HEK293T (cell line): ENCODE results near the gene SMCO2.

ENCODE experiments used
- CTCF ChIA-PET: fragments of 350-600 bp; formaldehyde crosslinking; extraction: SDS; loops from one replicate; lab custom pipeline; 2021; ENCODE audit warnings: antibody characterized with exemption, inconsistent platforms; lab: Yijun Ruan, JAX
- POLR2A ChIA-PET: fragments of 350-600 bp; formaldehyde crosslinking; extraction: SDS; loops from one replicate; lab custom pipeline; 2020; ENCODE audit warnings: antibody characterized with exemption, inconsistent platforms; lab: Yijun Ruan, JAX
- DNase-seq: peaks from one replicate; pipeline ENCODE4 v3.0.0; 2012; ENCODE audit warnings: mixed read lengths; ENCODE audit errors: extremely low spot score
- ARNT ChIP-seq: fragments of 450-650 bp; IDR thresholded peaks from 2 replicates; pipeline ENCODE4 v1.6.1; 2017; ENCODE audit warnings: mild to moderate bottlenecking
- BHLHE40 ChIP-seq: fragments of 450-650 bp; IDR thresholded peaks from 2 replicates; pipeline ENCODE4 v1.6.1; 2016; ENCODE audit warnings: mild to moderate bottlenecking, moderate library complexity, borderline replicate concordance
- CTBP1 ChIP-seq: fragments of 450-650 bp; IDR thresholded peaks from 2 replicates; pipeline ENCODE4 v1.6.1; 2016; ENCODE audit warnings: borderline replicate concordance
- ELF4 ChIP-seq: fragments of 450-650 bp; IDR thresholded peaks from 2 replicates; pipeline ENCODE4 v1.6.1; 2017; ENCODE audit warnings: antibody characterized with exemption
- FOXA1 ChIP-seq: fragments of 450-650 bp; IDR thresholded peaks from 2 replicates; pipeline ENCODE4 v1.6.1; 2016; ENCODE audit warnings: mild to moderate bottlenecking
- FOXK2 ChIP-seq: fragments of 450-650 bp; IDR thresholded peaks from 2 replicates; pipeline ENCODE4 v1.6.1; 2016; ENCODE audit warnings: mild to moderate bottlenecking
- FOXM1 ChIP-seq: fragments of 450-650 bp; IDR thresholded peaks from 2 replicates; pipeline ENCODE4 v1.6.1; 2017; ENCODE audit warnings: mild to moderate bottlenecking, borderline replicate concordance
- HDGF ChIP-seq: fragments of 450-650 bp; IDR thresholded peaks from 2 replicates; pipeline ENCODE4 v1.6.1; 2017; ENCODE audit warnings: antibody characterized with exemption, borderline replicate concordance
- L3MBTL2 ChIP-seq: fragments of 450-650 bp; conservative IDR thresholded peaks from 2 replicates; pipeline ENCODE4 v1.6.1; 2016; ENCODE audit warnings: mild to moderate bottlenecking
- LEF1 ChIP-seq: fragments of 450-650 bp; IDR thresholded peaks from 2 replicates; pipeline ENCODE4 v1.6.1; 2017; ENCODE audit warnings: mild to moderate bottlenecking, borderline replicate concordance
- NFRKB ChIP-seq: fragments of 450-650 bp; IDR thresholded peaks from 2 replicates; pipeline ENCODE4 v1.6.1; 2016; ENCODE audit warnings: mild to moderate bottlenecking, moderate library complexity
- SP1 ChIP-seq: fragments of 450-650 bp; IDR thresholded peaks from 2 replicates; pipeline ENCODE4 v1.6.1; 2017
- SUZ12 ChIP-seq: fragments of 450-650 bp; IDR thresholded peaks from 2 replicates; pipeline ENCODE4 v1.6.1; 2016; ENCODE audit warnings: mild to moderate bottlenecking
- TARDBP ChIP-seq: fragments of 450-650 bp; IDR thresholded peaks from 2 replicates; pipeline ENCODE4 v1.6.1; 2016
- ZNF384 ChIP-seq: fragments of 450-650 bp; IDR thresholded peaks from 2 replicates; pipeline ENCODE4 v1.6.1; 2016
- TF ChIP-seq, protein P1 (sequence below): fragments of 450-650 bp; IDR thresholded peaks from 2 replicates; pipeline ENCODE4 v1.6.1; 2016

SMCO2 gene

DNA sequence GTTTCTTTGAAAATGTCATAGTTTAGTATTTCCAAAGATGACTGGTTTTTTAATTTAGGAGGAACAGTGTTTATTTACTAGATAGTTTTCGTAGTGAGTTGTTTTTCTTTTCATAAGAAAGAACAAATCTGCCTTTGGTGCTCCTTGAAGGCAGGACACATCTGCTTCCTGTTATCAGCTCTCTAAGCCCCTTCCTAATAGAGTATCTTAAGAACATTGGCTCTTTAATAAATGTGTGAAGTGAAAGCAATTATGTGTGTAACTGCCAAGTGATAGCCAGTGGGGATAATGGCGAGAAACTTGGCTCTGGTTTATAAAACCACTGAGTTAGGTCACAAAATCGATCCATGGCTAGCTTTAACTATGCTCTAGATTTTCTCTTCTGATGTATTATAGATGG lies 54.0 kb downstream of the SMCO2 start:
- ChIA-PET POLR2A (no interaction called here), CTCF (no interaction called here)
- DNase-seq: no peak
- TF ChIP-seq LEF1: no peak
- TF ChIP-seq, protein P1, sequence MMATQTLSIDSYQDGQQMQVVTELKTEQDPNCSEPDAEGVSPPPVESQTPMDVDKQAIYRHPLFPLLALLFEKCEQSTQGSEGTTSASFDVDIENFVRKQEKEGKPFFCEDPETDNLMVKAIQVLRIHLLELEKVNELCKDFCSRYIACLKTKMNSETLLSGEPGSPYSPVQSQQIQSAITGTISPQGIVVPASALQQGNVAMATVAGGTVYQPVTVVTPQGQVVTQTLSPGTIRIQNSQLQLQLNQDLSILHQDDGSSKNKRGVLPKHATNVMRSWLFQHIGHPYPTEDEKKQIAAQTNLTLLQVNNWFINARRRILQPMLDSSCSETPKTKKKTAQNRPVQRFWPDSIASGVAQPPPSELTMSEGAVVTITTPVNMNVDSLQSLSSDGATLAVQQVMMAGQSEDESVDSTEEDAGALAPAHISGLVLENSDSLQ: no peak
- no peak for TF ChIP-seq ARNT
- TF ChIP-seq SP1: no peak
- TF ChIP-seq CTBP1: no peak
- TF ChIP-seq ZNF384: no peak
- TF ChIP-seq NFRKB: no peak
- no peak for TF ChIP-seq L3MBTL2
- TF ChIP-seq SUZ12: no peak
- TF ChIP-seq BHLHE40: no peak
- no peak for TF ChIP-seq HDGF
- TF ChIP-seq FOXK2: no peak
- TF ChIP-seq FOXA1: no peak
- TF ChIP-seq TARDBP: no peak
- TF ChIP-seq FOXM1: no peak
- no peak for TF ChIP-seq ELF4

DNA sequence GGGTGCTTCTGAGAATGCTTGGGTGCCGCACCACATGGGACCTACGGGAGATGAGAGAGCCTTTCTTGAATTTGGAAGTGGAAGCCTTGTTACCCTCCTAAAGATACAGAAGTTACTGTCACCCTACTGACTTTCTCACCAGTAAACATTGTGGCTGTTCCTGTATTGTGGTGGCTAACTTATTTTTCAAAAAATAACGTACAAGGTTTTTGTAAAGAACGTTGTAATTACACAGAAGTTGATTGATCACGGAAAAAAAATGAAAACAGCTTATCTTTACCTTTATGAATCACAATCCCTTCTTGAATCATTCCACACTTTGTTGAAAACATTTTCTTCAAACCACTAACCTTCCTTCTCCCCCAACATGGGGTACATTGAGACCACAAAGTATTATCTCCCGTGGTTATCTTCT lies 55.5 kb downstream of the SMCO2 start:
- ChIA-PET CTCF (interaction anchor here (0.6 kb wide), 1 partner anchor 134 kb away, joined by 3 read pairs; no protein-coding TSS in a partner anchor), POLR2A (no interaction called here)
- TF ChIP-seq BHLHE40: no peak
- TF ChIP-seq HDGF: no peak
- no peak for TF ChIP-seq LEF1
- TF ChIP-seq SP1: no peak
- TF ChIP-seq L3MBTL2: no peak
- TF ChIP-seq FOXK2: no peak
- no peak for TF ChIP-seq FOXA1
- DNase-seq: no peak

- DNase-seq: no peak
- TF ChIP-seq CTBP1 (no peak), FOXA1 (no peak), ZNF384 (no peak), TARDBP (no peak), HDGF (no peak), BHLHE40 (no peak), ELF4 (no peak), SP1 (no peak), FOXK2 (no peak)
- TF ChIP-seq, protein P1: no peak
- POLR2A ChIA-PET: no interaction called here
- CTCF ChIA-PET: no interaction called here
Observed at GRCh38 chr12:27504507-27504906, 58.0 kb downstream of the SMCO2 start.

DNA sequence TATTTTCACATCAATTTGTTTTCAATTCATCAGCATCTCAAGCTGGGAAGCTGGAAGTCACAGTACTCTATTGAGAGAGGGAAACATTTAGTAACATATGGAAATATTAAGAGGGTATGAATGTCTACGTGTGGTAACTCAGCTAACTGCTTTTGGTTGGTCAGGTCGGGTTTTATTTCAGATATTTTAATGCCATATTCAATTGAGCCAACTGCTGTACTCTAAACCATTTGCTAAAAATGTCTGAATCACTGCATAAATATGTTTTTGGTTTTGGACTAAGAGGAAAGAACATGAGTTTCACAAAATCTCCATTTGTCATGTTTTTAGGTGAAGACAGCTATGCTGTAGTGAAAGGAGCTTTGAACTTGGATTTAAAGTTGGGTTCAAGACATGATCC lies 58.6 kb downstream of the SMCO2 start:
- CTCF ChIA-PET: no interaction called here
- TF ChIP-seq FOXA1: no peak
- no peak for TF ChIP-seq L3MBTL2
- no peak for TF ChIP-seq FOXM1
- no peak for TF ChIP-seq CTBP1
- TF ChIP-seq FOXK2: no peak
- no peak for TF ChIP-seq SUZ12
- TF ChIP-seq HDGF: no peak
- TF ChIP-seq, protein P1: no peak
- TF ChIP-seq NFRKB: no peak
- TF ChIP-seq ARNT: no peak
- no peak for TF ChIP-seq ELF4
- no peak for TF ChIP-seq SP1
- no peak for TF ChIP-seq ZNF384
- TF ChIP-seq BHLHE40: no peak
- DNase-seq: no peak
- POLR2A ChIA-PET: no interaction called here

GRCh38 chr12:27505761-27506160 lies 59.2 kb downstream of the SMCO2 start:
- DNase-seq: no peak
- ChIA-PET POLR2A (no interaction called here), CTCF (no interaction called here)
- TF ChIP-seq SP1: no peak
- no peak for TF ChIP-seq BHLHE40
- TF ChIP-seq ARNT: no peak
- TF ChIP-seq FOXK2: no peak
- no peak for TF ChIP-seq ELF4
- TF ChIP-seq FOXM1: no peak
- no peak for TF ChIP-seq L3MBTL2

DNA sequence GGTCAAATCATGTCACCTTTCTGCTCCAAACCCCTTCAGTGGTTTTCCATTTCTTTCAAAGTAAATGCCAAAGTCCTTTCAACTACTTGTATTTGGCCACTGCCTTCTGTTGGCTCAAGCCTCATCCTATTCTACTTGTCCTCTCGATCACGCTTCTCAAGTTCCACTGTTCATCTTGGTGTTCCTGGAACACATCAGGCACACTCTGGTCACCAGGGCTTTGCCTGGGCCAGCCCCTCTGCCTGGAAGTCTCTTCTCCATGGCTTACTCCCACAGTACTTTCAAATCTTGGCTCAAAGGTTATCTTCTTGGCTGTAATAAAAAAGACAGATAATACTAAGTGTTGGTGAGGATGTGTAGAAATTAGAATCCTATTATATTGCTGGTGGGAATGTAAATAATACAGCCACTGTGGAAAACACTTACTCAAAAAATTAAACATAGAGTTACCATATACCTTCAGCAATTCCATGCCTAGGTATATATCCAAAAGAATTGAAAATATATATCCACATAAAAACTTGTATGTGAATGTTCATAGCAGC lies 60.2 kb downstream of the SMCO2 start:
- ChIA-PET POLR2A (no interaction called here), CTCF (no interaction called here)
- TF ChIP-seq BHLHE40 (no peak), ELF4 (no peak), TARDBP (no peak), SUZ12 (no peak), CTBP1 (no peak), ARNT (no peak), HDGF (no peak), FOXK2 (no peak), LEF1 (no peak), ZNF384 (no peak), SP1 (no peak)
- DNase-seq: no peak
